A673 (cell line): ENCODE measurements around the gene MAP2K5. TPM values are rescaled to one million over a fixed set of nuclear protein-coding genes. Genes with fewer than 3 reads are reported as not detected.

Experiments used
- BruUV-seq: library from RNA; stranded (reverse); fragments of 400-500 nt; replicated peaks from 2 replicates; lab custom pipeline; 2021; lab: Mats Ljungman, UMichigan
- CTCF ChIA-PET: fragments of 300-600 bp; sonication (Branson Sonifier 250); formaldehyde crosslinking; loops from one replicate; lab custom pipeline; 2022; ENCODE audit warnings: antibody characterized with exemption; lab: Charles Lee
- POLR2A ChIA-PET: fragments of 300-600 bp; sonication (Branson Sonifier 250); formaldehyde crosslinking; loops from one replicate; lab custom pipeline; 2022; ENCODE audit warnings: antibody characterized with exemption; ENCODE audit not compliant: low non-redundant PET; lab: Charles Lee
- DNase-seq: peaks from one replicate; pipeline ENCODE4 v3.0.0-alpha.2; 2015; ENCODE audit warnings: low spot score
- H3K27ac ChIP-seq: fragments of 200-600 bp; sonication (generic); 2 replicates; pipeline ENCODE4 v1.5.1; 2016; ENCODE audit warnings: mixed run types, low read depth, mild to moderate bottlenecking, mixed read lengths, antibody characterized with exemption, low read length; ENCODE audit not compliant: poor library complexity, severe bottlenecking
- H3K27me3 ChIP-seq: fragments of 200-600 bp; sonication (generic); replicated peaks from 2 replicates; pipeline ENCODE4 v1.6.1; 2017; ENCODE audit warnings: mixed run types, low read depth, mild to moderate bottlenecking, mixed read lengths, antibody characterized with exemption, low read length; ENCODE audit not compliant: insufficient read depth, poor library complexity
- H3K36me3 ChIP-seq: fragments of 200-600 bp; sonication (generic); 2 replicates; pipeline ENCODE4 v1.6.1; 2016; ENCODE audit warnings: mixed run types, mild to moderate bottlenecking, mixed read lengths, antibody characterized with exemption, low read length; ENCODE audit not compliant: insufficient read depth, poor library complexity, severe bottlenecking
- H3K4me1 ChIP-seq: fragments of 200-600 bp; sonication (generic); 2 replicates; pipeline ENCODE4 v1.6.1; 2017; ENCODE audit warnings: mixed run types, mild to moderate bottlenecking, mixed read lengths, antibody characterized with exemption, low read length; ENCODE audit not compliant: insufficient read depth, poor library complexity, severe bottlenecking
- H3K4me3 ChIP-seq: fragments of 200-600 bp; sonication (generic); 2 replicates; pipeline ENCODE4 v1.5.1; 2016; ENCODE audit warnings: low read depth, mixed run types, mild to moderate bottlenecking, mixed read lengths, low read length; ENCODE audit not compliant: poor library complexity, severe bottlenecking
- H3K9me3 ChIP-seq: fragments of 200-600 bp; sonication (generic); 2 replicates; pipeline ENCODE4 v1.6.1; 2016; ENCODE audit warnings: mixed run types, low read depth, mild to moderate bottlenecking, mixed read lengths, antibody characterized with exemption, low read length; ENCODE audit not compliant: poor library complexity, severe bottlenecking
- CTCF ChIP-seq: fragments of 300-800, 200-600 bp; sonication (generic); conservative IDR thresholded peaks from 2 replicates; pipeline ENCODE4 v1.5.1; 2017; ENCODE audit warnings: low read depth, mild to moderate bottlenecking, antibody characterized with exemption, low read length, moderate library complexity, mixed read lengths
- EZH2 ChIP-seq: fragments of 200-600 bp; sonication (generic); IDR thresholded peaks from 2 replicates; pipeline ENCODE4 v1.6.1; 2017; ENCODE audit warnings: borderline replicate concordance, low read depth, mild to moderate bottlenecking, mixed read lengths, antibody characterized with exemption, low read length; ENCODE audit not compliant: poor library complexity, severe bottlenecking
- intact Hi-C: fragments of 100-400 bp; cut with micrococcal nuclease; formaldehyde crosslinking; loops from one replicate; pipeline ENCODE4 v1.10.0; 2022; ENCODE audit not compliant: unreplicated experiment
- total RNA-seq: library from RNA; stranded (reverse); gene quantifications from 2 replicates; pipeline ENCODE4 v1.2.3, GENCODE V29; 2021

The MAP2K5 gene
- total RNA-seq, 1 experiment from 2014 or later: 62.8 TPM

GRCh38 chr15:67585681-67586080, 43.2 kb downstream of the MAP2K5 start:
- intact Hi-C loops: no loop called here
- H3K4me3 ChIP-seq: no peak overlapping the region
- DNase-seq: no peak
- no peaks in the 10 kb centered on the region for H3K27me3 ChIP-seq
- no peaks in the 10 kb centered on the region for H3K4me1 ChIP-seq
- H3K9me3 ChIP-seq: no peaks in the 10 kb centered on the region
- no peak for TF ChIP-seq EZH2
- no peak for TF ChIP-seq CTCF
- no peak overlapping the region for H3K27ac ChIP-seq
- BruUV-seq: no TSS peak
- peaks cover 11% of the 10 kb centered on the region for H3K36me3 ChIP-seq
- ChIA-PET POLR2A (no interaction called here), CTCF (no interaction called here)

- Histone ChIP-seq H3K4me3 (no peak overlapping the region), H3K4me1 (no peaks in the 10 kb centered on the region), H3K27ac (no peak overlapping the region), H3K36me3 (peaks cover 7% of the 10 kb centered on the region), H3K27me3 (no peaks in the 10 kb centered on the region), H3K9me3 (no peaks in the 10 kb centered on the region)
- CTCF ChIA-PET: no interaction called here
- POLR2A ChIA-PET: no interaction called here
- no TSS peak for BruUV-seq
- intact Hi-C loops: no loop called here
- TF ChIP-seq CTCF: no peak
- TF ChIP-seq EZH2: no peak
- no peak for DNase-seq
Observed at GRCh38 chr15:67587331-67587730, 44.8 kb downstream of the MAP2K5 start.

GRCh38 chr15:67587754-67588153, 45.3 kb downstream of the MAP2K5 start:
- H3K4me3 ChIP-seq: no peak overlapping the region
- no TSS peak for BruUV-seq
- DNase-seq: no peak
- no peak for TF ChIP-seq CTCF
- TF ChIP-seq EZH2: no peak
- H3K9me3 ChIP-seq: no peaks in the 10 kb centered on the region
- H3K4me1 ChIP-seq: no peaks in the 10 kb centered on the region
- ChIA-PET CTCF (no interaction called here), POLR2A (no interaction called here)
- H3K36me3 ChIP-seq: peaks cover 7% of the 10 kb centered on the region
- H3K27ac ChIP-seq: no peak overlapping the region
- no peaks in the 10 kb centered on the region for H3K27me3 ChIP-seq
- intact Hi-C loops: no loop called here
